Stimulated activated naive CD8-positive, alpha-beta T cell treated with anti-CD3 and anti-CD28 coated beads, Interleukin-15, amount 100 ng/mL, for 72 hours (primary cell): ENCODE data around the gene FOXN1.
"Not testable (repeated sequence)": the region's sequence is repeated elsewhere in the genome, so short reads cannot be mapped to it uniquely, and the experiment has no call there.

Experiments used
- ATAC-seq: fragments of 150-1000 bp; cut with Tn5 transposase; 2 replicates; pipeline ENCODE4 v1.10.0; 2021; ENCODE audit warnings: mild to moderate bottlenecking, moderate library complexity
- DNase-seq, 2 donors: peaks; one replicate each; pipeline ENCODE4 v3.0.0; 2021 to 2022
- H3K27ac Mint-ChIP-seq, 2 donors: one replicate each; pipeline ENCODE4 v1.8.0; 2022; ENCODE audit warnings: mild to moderate bottlenecking in 2 of 2, mixed read lengths in 2 of 2, moderate library complexity in 2 of 2
- H3K27me3 Mint-ChIP-seq: one replicate; pipeline ENCODE4 v1.8.0; 2022; ENCODE audit warnings: mixed read lengths
- H3K4me1 Mint-ChIP-seq: one replicate; pipeline ENCODE4 v1.8.0; 2022; ENCODE audit warnings: mild to moderate bottlenecking, mixed read lengths
- H3K4me3 Mint-ChIP-seq, 2 donors: one replicate each; pipeline ENCODE4 v1.8.0; 2022; ENCODE audit warnings: mild to moderate bottlenecking in 2 of 2, mixed read lengths in 2 of 2, moderate library complexity in 1 of 2
- H3K9me3 Mint-ChIP-seq, 2 donors: one replicate each; pipeline ENCODE4 v1.8.0; 2022; ENCODE audit warnings: mixed read lengths in 2 of 2

The FOXN1 gene

GRCh38 chr17:28505986-28506665 lies at the start of gene FOXN1:
Gene FOXN1, plus strand, starts transcription at chr17:28506348. Its CDS starts 17,622 bp downstream, at chr17:28523970.
- Mint-ChIP-seq H3K4me1 (no peaks in the 10 kb centered on the region), H3K27me3 (peaks cover 39% of the 10 kb centered on the region), H3K27ac (no peak within 1 kb of the TSS), H3K4me3 (no peak within 1 kb of the TSS), H3K9me3 (no peaks in the 10 kb centered on the region)
- ATAC-seq, result no peak
- no peak for DNase-seq

GRCh38 chr17:28457890-28458289 lies 48.3 kb upstream of the FOXN1 start:
- H3K4me1 Mint-ChIP-seq, result no peaks in the 10 kb centered on the region
- no peak overlapping the region for H3K4me3 Mint-ChIP-seq
- no peak for ATAC-seq
- H3K27me3 Mint-ChIP-seq, result no peaks in the 10 kb centered on the region
- DNase-seq, result no peak
- H3K27ac Mint-ChIP-seq, result no peak overlapping the region
- no peaks in the 10 kb centered on the region for H3K9me3 Mint-ChIP-seq

- not testable (repeated sequence) for H3K27ac Mint-ChIP-seq, H3K4me3 Mint-ChIP-seq, H3K27me3 Mint-ChIP-seq, H3K9me3 Mint-ChIP-seq, ATAC-seq, DNase-seq, H3K4me1 Mint-ChIP-seq
These were observed 47.3 kb upstream of the FOXN1 start for GRCh38 chr17:28458881-28459280.

- ATAC-seq, result no peak
- no peak overlapping the region for H3K27ac Mint-ChIP-seq
- no peak overlapping the region for H3K4me3 Mint-ChIP-seq
- H3K4me1 Mint-ChIP-seq, result no peaks in the 10 kb centered on the region
- peaks cover 9% of the 10 kb centered on the region for H3K27me3 Mint-ChIP-seq
- no peaks in the 10 kb centered on the region for H3K9me3 Mint-ChIP-seq
- DNase-seq, result no peak
These were observed 45.2 kb upstream of the FOXN1 start for GRCh38 chr17:28460901-28461300.

- DNase-seq, result no peak
- ATAC-seq, result no peak
- peaks cover 27% of the 10 kb centered on the region for H3K27me3 Mint-ChIP-seq
- H3K4me3 Mint-ChIP-seq, result no peak overlapping the region
- H3K27ac Mint-ChIP-seq, result no peak overlapping the region
- H3K9me3 Mint-ChIP-seq, result no peaks in the 10 kb centered on the region
- peaks cover 17% of the 10 kb centered on the region for H3K4me1 Mint-ChIP-seq
These were observed 40.1 kb upstream of the FOXN1 start for GRCh38 chr17:28466001-28466400.

- no peak for ATAC-seq
- Mint-ChIP-seq H3K27me3 (peaks cover 27% of the 10 kb centered on the region), H3K4me3 (no peak overlapping the region), H3K4me1 (peaks cover 17% of the 10 kb centered on the region), H3K27ac (no peak overlapping the region), H3K9me3 (no peaks in the 10 kb centered on the region)
- DNase-seq, result no peak
These were observed 39.6 kb upstream of the FOXN1 start for GRCh38 chr17:28466521-28467048.

- Mint-ChIP-seq H3K4me3 (no peak overlapping the region), H3K27ac (no peak overlapping the region), H3K9me3 (no peaks in the 10 kb centered on the region), H3K27me3 (peaks cover 27% of the 10 kb centered on the region), H3K4me1 (peaks cover 17% of the 10 kb centered on the region)
- ATAC-seq, result no peak
- DNase-seq, result no peak
These were observed 38.6 kb upstream of the FOXN1 start for GRCh38 chr17:28467456-28468025.

- not testable (repeated sequence) for H3K27ac Mint-ChIP-seq, DNase-seq, H3K4me3 Mint-ChIP-seq, H3K9me3 Mint-ChIP-seq
- Mint-ChIP-seq H3K4me1 (peaks cover 17% of the 10 kb centered on the region), H3K27me3 (peaks cover 27% of the 10 kb centered on the region)
- ATAC-seq, result peak; percentile 20
These were observed 38.0 kb upstream of the FOXN1 start for GRCh38 chr17:28468033-28468735.

GRCh38 chr17:28468781-28469180 lies 37.4 kb upstream of the FOXN1 start:
- H3K4me1 Mint-ChIP-seq, result peaks cover 17% of the 10 kb centered on the region
- no peaks in the 10 kb centered on the region for H3K9me3 Mint-ChIP-seq
- peaks cover 27% of the 10 kb centered on the region for H3K27me3 Mint-ChIP-seq
- DNase-seq (no peak), ATAC-seq (peak; percentile 88)
- no peak overlapping the region for H3K4me3 Mint-ChIP-seq
- H3K27ac Mint-ChIP-seq, result peak overlapping the region in 1 of 2 donors; percentile 7

GRCh38 chr17:28469376-28469775 lies 36.8 kb upstream of the FOXN1 start:
- Mint-ChIP-seq H3K27ac (no peak overlapping the region), H3K27me3 (peaks cover 27% of the 10 kb centered on the region), H3K9me3 (no peaks in the 10 kb centered on the region), H3K4me3 (no peak overlapping the region), H3K4me1 (peaks cover 17% of the 10 kb centered on the region)
- no peak for ATAC-seq
- no peak for DNase-seq

- DNase-seq (no peak), ATAC-seq (no peak)
- Mint-ChIP-seq H3K4me3 (no peak overlapping the region), H3K27me3 (peaks cover 23% of the 10 kb centered on the region), H3K27ac (no peak overlapping the region), H3K9me3 (no peaks in the 10 kb centered on the region), H3K4me1 (peaks cover 20% of the 10 kb centered on the region)
These were observed 35.8 kb upstream of the FOXN1 start for GRCh38 chr17:28470266-28470913.

GRCh38 chr17:28470914-28471366 lies 35.2 kb upstream of the FOXN1 start:
- ATAC-seq, result no peak
- no peaks in the 10 kb centered on the region for H3K9me3 Mint-ChIP-seq
- no peak for DNase-seq
- H3K27me3 Mint-ChIP-seq, result peaks cover 18% of the 10 kb centered on the region
- peak overlapping the region in 1 of 2 donors; percentile 22 for H3K27ac Mint-ChIP-seq
- peaks cover 26% of the 10 kb centered on the region for H3K4me1 Mint-ChIP-seq
- no peak overlapping the region for H3K4me3 Mint-ChIP-seq

GRCh38 chr17:28471531-28472342 lies 34.4 kb upstream of the FOXN1 start:
- peaks cover 10% of the 10 kb centered on the region for H3K27me3 Mint-ChIP-seq
- H3K9me3 Mint-ChIP-seq, result no peaks in the 10 kb centered on the region
- no peak overlapping the region for H3K27ac Mint-ChIP-seq
- H3K4me1 Mint-ChIP-seq, result peaks cover 26% of the 10 kb centered on the region
- DNase-seq (peak in 1 of 2 donors; percentile 4), ATAC-seq (no peak)
- no peak overlapping the region for H3K4me3 Mint-ChIP-seq

- ATAC-seq, result no peak
- H3K27ac Mint-ChIP-seq, result no peak overlapping the region
- H3K4me1 Mint-ChIP-seq, result peaks cover 18% of the 10 kb centered on the region
- DNase-seq, result no peak
- H3K4me3 Mint-ChIP-seq, result no peak overlapping the region
- H3K27me3 Mint-ChIP-seq, result no peaks in the 10 kb centered on the region
- no peaks in the 10 kb centered on the region for H3K9me3 Mint-ChIP-seq
These were observed 33.2 kb upstream of the FOXN1 start for GRCh38 chr17:28472871-28473497.
